ENCODE results near the gene C1QTNF4. TPM values are rescaled to one million over a fixed set of nuclear protein-coding genes. Genes with fewer than 3 reads are reported as not detected.

Gene C1QTNF4
- total and polyA plus RNA-seq, 2 of the 4 experiments (the other 2 are of a cell fraction): 0.12 TPM; not detected in 1

GRCh38 chr11:47593492-47593933, 698 bp downstream of the C1QTNF4 start:
- H3K9me1 ChIP-seq (ENCODE audit: insufficient read depth, low read length): no peaks in the 10 kb centered on the region
- no peak overlapping the region for H4K91ac ChIP-seq (ENCODE audit: insufficient read depth, low read depth, low read length)
- H3K23ac ChIP-seq (ENCODE audit: low read depth, low read length): no peak overlapping the region
- intact Hi-C loops (cut with micrococcal nuclease) (no loop called here), in situ Hi-C loops (cut with MboI; ENCODE audit: low sequenced_read_pairs) (no loop called here), dilution Hi-C loops (cut with HindIII; ENCODE audit: low sequenced_read_pairs, unreplicated experiment) (no loop called here)
- no peak overlapping the region for H3K14ac ChIP-seq (replicated peaks; ENCODE audit: low read depth, low read length)
- no peak for TF ChIP-seq NFE2L2 (IDR thresholded peaks at IDR 0.05; ENCODE audit: low read depth, low read length)
- TF ChIP-seq MAZ (IDR thresholded peaks at IDR 0.05; ENCODE audit: borderline replicate concordance, low read depth, low read length): no peak
- TF ChIP-seq SMC3 (IDR thresholded peaks at IDR 0.05; ENCODE audit: low read depth, low read length): no peak
- no peak for TF ChIP-seq MXI1 (IDR thresholded peaks at IDR 0.05; ENCODE audit: borderline replicate concordance, low read depth, low read length)
- no peak overlapping the region for H2AFZ ChIP-seq (replicated peaks; ENCODE audit: low read length, poor library complexity)
- POLR2A ChIA-PET (ENCODE audit: unreplicated experiment): no interaction called here
- CTCF ChIA-PET: no interaction called here
- no peak overlapping the region for H3K56ac ChIP-seq (ENCODE audit: extremely low read depth, insufficient read depth, low read length)
- H3K27me3 ChIP-seq (ENCODE audit: control insufficient read depth, insufficient read depth, low read length): peaks cover 57% of the 10 kb centered on the region
- 20% methylated on average over 2 of the region's 6 CpGs; no CpG with 5 or more reads in 1 of the 2 experiments for WGBS, 2 experiments (ENCODE audit: extremely low coverage in 2 of 2, insufficient read length in 1 of 2)
- H2BK20ac ChIP-seq (ENCODE audit: low read depth, low read length): no peak overlapping the region
- no peak overlapping the region for H2BK15ac ChIP-seq (ENCODE audit: low read depth, low read length)
- BruUV-seq (replicated peaks): no TSS peak
- H4K8ac ChIP-seq (ENCODE audit: low read depth in 2 of 2, low read length in 2 of 2): no peak overlapping the region
- ATAC-seq (ENCODE audit: low read depth): no peak
- H3K4me2 ChIP-seq (ENCODE audit: low read depth, low read length): peak overlapping the region; percentile 77
- no peaks in the 10 kb centered on the region for H3K79me1 ChIP-seq (ENCODE audit: low read depth in 1 of 2, low read length in 2 of 2)
- DNase-seq: no peak
- no peak overlapping the region for H4K5ac ChIP-seq (ENCODE audit: low read depth, low read length)
- no peak overlapping the region for H3K27ac ChIP-seq (ENCODE audit: insufficient read depth, low read length)
- peak overlapping the region; percentile 78 for H2AK9ac ChIP-seq (replicated peaks; ENCODE audit: low read depth, low read length, poor library complexity)
- no peak overlapping the region for H3K4ac ChIP-seq (ENCODE audit: low read depth, low read length)
- H3K4me1 ChIP-seq (ENCODE audit: control insufficient read depth, insufficient read depth, low read length): no peaks in the 10 kb centered on the region
- H2BK5ac ChIP-seq (ENCODE audit: low read depth, low read length, poor library complexity, severe bottlenecking): no peak overlapping the region
- H3K36me3 ChIP-seq (ENCODE audit: control insufficient read depth, insufficient read depth, low read length): no peaks in the 10 kb centered on the region
- no peak overlapping the region for H2AK5ac ChIP-seq (ENCODE audit: low read depth, low read length)
- peaks cover 3% of the 10 kb centered on the region for H3K9me3 ChIP-seq (ENCODE audit: control insufficient read depth, insufficient read depth, low read length)
- H3K4me3 ChIP-seq (ENCODE audit: insufficient read depth, low read depth, low read length): no peak overlapping the region
- H3K9ac ChIP-seq (ENCODE audit: low read depth, low read length): no peak overlapping the region
- no peak overlapping the region for H3K18ac ChIP-seq (ENCODE audit: low read depth, low read length)
- no peaks in the 10 kb centered on the region for H4K20me1 ChIP-seq (ENCODE audit: insufficient read depth, low read length)
- no peak overlapping the region for H2BK120ac ChIP-seq (ENCODE audit: low read depth, low read length)
